ENCODE measurements around the gene ALCAM.

Gene ALCAM

GRCh38 chr3:105529456-105529855 is 162.7 kb downstream of the ALCAM start:
- H3K4me3 ChIP-seq (ENCODE audit: control insufficient read depth, low read depth, low read length), result no peak overlapping the region
- no peak for TF ChIP-seq CTCF (IDR thresholded peaks at IDR 0.05; ENCODE audit: control insufficient read depth, insufficient read depth, low read depth, low read length, missing control alignments)
- DNase-seq (ENCODE audit: low read depth), result no peak

DNA sequence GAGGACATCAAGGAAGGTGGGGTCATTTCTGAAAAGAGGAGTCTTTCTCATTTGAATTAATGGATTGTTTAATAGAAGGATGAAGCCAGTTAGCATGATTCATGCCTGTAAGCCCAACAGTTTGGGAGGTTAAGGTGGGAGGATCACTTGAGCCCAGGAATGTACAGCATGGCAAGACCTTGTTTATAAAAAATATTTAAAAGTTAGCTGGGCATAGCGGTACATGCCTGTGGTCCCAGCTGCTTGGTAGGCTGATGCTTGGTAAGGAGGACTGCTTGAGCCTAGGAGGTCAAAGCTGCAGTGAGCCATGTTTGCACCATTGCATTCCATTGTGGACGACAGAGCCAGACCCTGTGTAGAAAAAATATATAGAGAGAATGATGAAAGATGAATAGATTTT is 165.5 kb downstream of the ALCAM start:
- DNase-seq (ENCODE audit: low read depth), result no peak
- TF ChIP-seq CTCF (IDR thresholded peaks at IDR 0.05; ENCODE audit: control insufficient read depth, insufficient read depth, low read depth, low read length, missing control alignments), result no peak
- H3K4me3 ChIP-seq (ENCODE audit: control insufficient read depth, low read depth, low read length), result no peak overlapping the region

- no peak for DNase-seq (ENCODE audit: low read depth)
- TF ChIP-seq CTCF (IDR thresholded peaks at IDR 0.05; ENCODE audit: control insufficient read depth, insufficient read depth, low read depth, low read length, missing control alignments), result no peak
- H3K4me3 ChIP-seq (ENCODE audit: control insufficient read depth, low read depth, low read length), result no peak overlapping the region
Measured at GRCh38 chr3:105533960-105534359, 167.3 kb downstream of the ALCAM start.

DNA sequence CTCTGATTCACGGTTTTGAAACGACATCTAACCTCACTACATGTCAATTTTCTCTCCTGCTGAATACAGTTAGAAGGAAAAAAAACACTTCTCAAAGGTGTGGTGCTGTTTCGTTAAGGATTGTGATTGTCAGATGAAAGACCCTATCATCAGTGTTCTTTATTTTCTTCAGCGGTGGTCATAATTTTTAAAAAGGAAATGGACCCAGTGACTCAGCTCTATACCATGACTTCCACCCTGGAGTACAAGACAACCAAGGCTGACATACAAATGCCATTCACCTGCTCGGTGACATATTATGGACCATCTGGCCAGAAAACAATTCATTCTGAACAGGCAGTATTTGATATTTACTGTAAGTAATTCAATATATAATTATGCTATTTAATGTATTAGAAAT is 167.8 kb downstream of the ALCAM start:
- no peak overlapping the region for H3K4me3 ChIP-seq (ENCODE audit: control insufficient read depth, low read depth, low read length)
- no peak for DNase-seq (ENCODE audit: low read depth)
- no peak for TF ChIP-seq CTCF (IDR thresholded peaks at IDR 0.05; ENCODE audit: control insufficient read depth, insufficient read depth, low read depth, low read length, missing control alignments)

- no peak for DNase-seq (ENCODE audit: low read depth)
- TF ChIP-seq CTCF (IDR thresholded peaks at IDR 0.05; ENCODE audit: control insufficient read depth, insufficient read depth, low read depth, low read length, missing control alignments), result no peak
- H3K4me3 ChIP-seq (ENCODE audit: control insufficient read depth, low read depth, low read length), result no peak overlapping the region
Measured at GRCh38 chr3:105537371-105538080, 170.8 kb downstream of the ALCAM start.

GRCh38 chr3:105538483-105538882 is 171.8 kb downstream of the ALCAM start:
- DNase-seq (ENCODE audit: low read depth), result no peak
- TF ChIP-seq CTCF (IDR thresholded peaks at IDR 0.05; ENCODE audit: control insufficient read depth, insufficient read depth, low read depth, low read length, missing control alignments), result no peak
- H3K4me3 ChIP-seq (ENCODE audit: control insufficient read depth, low read depth, low read length), result no peak overlapping the region
